Measurements from ENCODE around the gene UFM1. TPM values are rescaled to one million over a fixed set of nuclear protein-coding genes. Genes with fewer than 3 reads are reported as not detected.

The UFM1 gene
- total and polyA plus RNA-seq, 2 donors (not counting 1 experiment from before 2014, with no cell fraction given): 27.5 to 61.6 TPM

DNA sequence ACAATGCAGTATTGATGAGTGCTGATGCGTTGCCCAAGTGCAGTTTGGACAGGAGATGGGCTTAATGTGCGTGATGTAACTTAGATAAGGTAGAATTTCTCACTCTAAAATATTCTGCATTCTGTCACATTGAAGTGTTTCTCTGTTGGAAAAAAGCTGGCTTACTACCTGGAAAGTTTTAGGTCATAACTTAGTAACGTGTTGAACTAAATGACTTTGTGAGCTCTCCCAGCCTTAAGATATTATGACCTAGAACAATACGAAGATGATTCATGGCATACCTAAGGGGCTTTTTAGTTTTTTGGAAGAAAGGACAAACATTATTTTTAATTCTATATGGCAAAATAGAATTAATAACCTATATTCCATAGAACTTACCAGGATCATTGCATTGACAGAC, 9.0 kb downstream of the UFM1 start:
- H3K36me3 ChIP-seq (replicated peaks in 1 of 2; ENCODE audit: control extremely low read depth in 1 of 2, control insufficient read depth in 1 of 2, extremely low read depth in 1 of 2, insufficient read depth in 2 of 2, low read length in 1 of 2): peaks cover 3 to 21% of the 10 kb centered on the region in 2 experiments
- intact Hi-C loops (cut with micrococcal nuclease): no loop called here
- Mint-ChIP-seq H3K27me3 (no peaks in the 10 kb centered on the region), H3K4me1 (peaks cover 18% of the 10 kb centered on the region), H3K9me3 (ENCODE audit: insufficient read depth) (no peaks in the 10 kb centered on the region), H3K4me3 (no peak overlapping the region), H3K27ac (no peak overlapping the region)
- ChIA-PET CTCF (no interaction called here), POLR2A (no interaction called here)
- H3K9me3 ChIP-seq (ENCODE audit: control extremely low read depth in 1 of 3, control insufficient read depth in 2 of 3, insufficient read depth in 1 of 3, low read length in 2 of 3): no peaks in the 10 kb centered on the region
- H3K4me3 ChIP-seq (ENCODE audit: control extremely low read depth in 1 of 5, extremely low read depth in 1 of 5, insufficient read depth in 1 of 5, low read depth in 2 of 5, low read length in 4 of 5): no peak overlapping the region
- H3K27ac ChIP-seq (ENCODE audit: low read length in 2 of 2): no peak overlapping the region
- TF ChIP-seq, protein P1, sequence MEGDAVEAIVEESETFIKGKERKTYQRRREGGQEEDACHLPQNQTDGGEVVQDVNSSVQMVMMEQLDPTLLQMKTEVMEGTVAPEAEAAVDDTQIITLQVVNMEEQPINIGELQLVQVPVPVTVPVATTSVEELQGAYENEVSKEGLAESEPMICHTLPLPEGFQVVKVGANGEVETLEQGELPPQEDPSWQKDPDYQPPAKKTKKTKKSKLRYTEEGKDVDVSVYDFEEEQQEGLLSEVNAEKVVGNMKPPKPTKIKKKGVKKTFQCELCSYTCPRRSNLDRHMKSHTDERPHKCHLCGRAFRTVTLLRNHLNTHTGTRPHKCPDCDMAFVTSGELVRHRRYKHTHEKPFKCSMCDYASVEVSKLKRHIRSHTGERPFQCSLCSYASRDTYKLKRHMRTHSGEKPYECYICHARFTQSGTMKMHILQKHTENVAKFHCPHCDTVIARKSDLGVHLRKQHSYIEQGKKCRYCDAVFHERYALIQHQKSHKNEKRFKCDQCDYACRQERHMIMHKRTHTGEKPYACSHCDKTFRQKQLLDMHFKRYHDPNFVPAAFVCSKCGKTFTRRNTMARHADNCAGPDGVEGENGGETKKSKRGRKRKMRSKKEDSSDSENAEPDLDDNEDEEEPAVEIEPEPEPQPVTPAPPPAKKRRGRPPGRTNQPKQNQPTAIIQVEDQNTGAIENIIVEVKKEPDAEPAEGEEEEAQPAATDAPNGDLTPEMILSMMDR (IDR thresholded peaks at IDR 0.05): no peak
- TF ChIP-seq EZH2 (IDR thresholded peaks at IDR 0.05; ENCODE audit: borderline replicate concordance, insufficient read depth, low read depth, low read length, poor library complexity, severe bottlenecking): no peak
- H3K9ac ChIP-seq (ENCODE audit: low read length): no peak overlapping the region
- WGBS (ENCODE audit: insufficient coverage): no CpG with 5 or more reads among the region's 4 CpGs
- no peaks in the 10 kb centered on the region for H3K27me3 ChIP-seq (replicated peaks in 1 of 4; ENCODE audit: control extremely low read depth in 1 of 4, control insufficient read depth in 3 of 4, insufficient read depth in 4 of 4, low read length in 3 of 4)
- H2AFZ ChIP-seq (ENCODE audit: insufficient read depth, low read depth, low read length, poor library complexity, severe bottlenecking): no peak overlapping the region
- no peak overlapping the region for H3K4me2 ChIP-seq (replicated peaks; ENCODE audit: low read depth, low read length, poor library complexity, severe bottlenecking)
- DNase-seq: no peak
- peaks cover 6% of the 10 kb centered on the region for H4K20me1 ChIP-seq (ENCODE audit: control insufficient read depth, insufficient read depth, low read length, poor library complexity, severe bottlenecking)
- H3K79me2 ChIP-seq (ENCODE audit: control insufficient read depth, insufficient read depth, low read length): no peaks in the 10 kb centered on the region
- peaks cover 3 to 10% of the 10 kb centered on the region in 2 donors for H3K4me1 ChIP-seq (ENCODE audit: control insufficient read depth in 2 of 2, insufficient read depth in 2 of 2, low read length in 2 of 2)
- ATAC-seq (ENCODE audit: low read depth): no peak

DNA sequence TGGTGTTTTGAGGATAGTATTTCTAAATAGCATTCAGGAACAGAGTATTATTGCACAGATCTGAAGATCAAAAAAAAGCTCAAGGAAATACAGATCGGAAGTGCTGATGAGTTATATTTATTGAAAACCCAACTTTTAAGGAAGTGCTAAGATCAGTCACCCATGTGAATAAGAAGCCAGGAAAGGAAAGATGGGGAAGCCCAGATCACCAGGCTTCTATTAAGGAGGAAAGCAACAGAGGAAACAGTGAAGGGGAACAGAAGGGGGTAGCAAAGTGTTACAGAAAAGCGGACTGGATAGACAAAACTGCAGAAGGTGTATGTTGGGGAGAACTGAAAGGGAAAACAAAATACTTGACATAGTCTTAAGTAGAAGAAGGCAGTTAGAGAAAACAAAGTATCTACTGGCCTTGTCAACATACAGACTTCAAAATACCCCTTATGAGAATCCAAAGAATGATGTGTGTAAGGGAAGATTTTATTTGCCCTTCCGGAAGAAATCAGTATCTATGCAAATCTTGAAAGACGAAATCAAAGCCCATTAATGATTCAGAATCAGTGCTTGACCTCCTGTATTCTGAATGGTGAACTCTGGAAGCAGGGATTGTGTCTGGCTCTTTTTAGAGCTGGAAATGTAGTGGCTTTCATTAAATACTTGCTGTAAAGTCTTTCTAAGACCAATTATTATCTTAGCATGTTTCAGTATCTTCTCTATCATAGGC, 12.1 kb downstream of the UFM1 start:
- H3K4me3 Mint-ChIP-seq: no peak overlapping the region
- H3K4me1 ChIP-seq (ENCODE audit: control insufficient read depth in 2 of 2, insufficient read depth in 2 of 2, low read length in 2 of 2): peaks cover 3 to 10% of the 10 kb centered on the region in 2 donors

More for the DNA sequence above, 12.1 kb downstream of the UFM1 start:
- Histone ChIP-seq H2AFZ (ENCODE audit: insufficient read depth, low read depth, low read length, poor library complexity, severe bottlenecking) (no peak overlapping the region), H3K4me3 (ENCODE audit: control extremely low read depth in 1 of 5, extremely low read depth in 1 of 5, insufficient read depth in 1 of 5, low read depth in 2 of 5, low read length in 4 of 5) (no peak overlapping the region), H3K9ac (ENCODE audit: low read length) (no peak overlapping the region), H3K27me3 (replicated peaks in 1 of 4; ENCODE audit: control extremely low read depth in 1 of 4, control insufficient read depth in 3 of 4, insufficient read depth in 4 of 4, low read length in 3 of 4) (no peaks in the 10 kb centered on the region), H3K4me2 (replicated peaks; ENCODE audit: low read depth, low read length, poor library complexity, severe bottlenecking) (peak overlapping the region; percentile 13), H3K79me2 (ENCODE audit: control insufficient read depth, insufficient read depth, low read length) (no peaks in the 10 kb centered on the region), H4K20me1 (ENCODE audit: control insufficient read depth, insufficient read depth, low read length, poor library complexity, severe bottlenecking) (peaks cover 6% of the 10 kb centered on the region), H3K27ac (ENCODE audit: low read length in 2 of 2) (peak overlapping the region in 1 of 2 donors; percentile 68), H3K9me3 (ENCODE audit: control extremely low read depth in 1 of 3, control insufficient read depth in 2 of 3, insufficient read depth in 1 of 3, low read length in 2 of 3) (no peaks in the 10 kb centered on the region), H3K36me3 (replicated peaks in 1 of 2; ENCODE audit: control extremely low read depth in 1 of 2, control insufficient read depth in 1 of 2, extremely low read depth in 1 of 2, insufficient read depth in 2 of 2, low read length in 1 of 2) (peaks cover 2% of the 10 kb centered on the region in 2 experiments)
- WGBS (ENCODE audit: insufficient coverage): 92% methylated on average over 2 of the region's 4 CpGs
- ATAC-seq (ENCODE audit: low read depth) (peak; percentile 28), DNase-seq (peak; percentile 27)
- Mint-ChIP-seq H3K9me3 (ENCODE audit: insufficient read depth) (no peaks in the 10 kb centered on the region), H3K4me1 (peaks cover 20% of the 10 kb centered on the region), H3K27ac (peak overlapping the region; percentile 28), H3K27me3 (no peaks in the 10 kb centered on the region)
- CTCF ChIA-PET: no interaction called here
- intact Hi-C loops (cut with micrococcal nuclease): no loop called here
- POLR2A ChIA-PET: no interaction called here
- TF ChIP-seq EZH2 (IDR thresholded peaks at IDR 0.05; ENCODE audit: borderline replicate concordance, insufficient read depth, low read depth, low read length, poor library complexity, severe bottlenecking): no peak
- TF ChIP-seq, protein P1 (IDR thresholded peaks at IDR 0.05): no peak

Data from B cell (primary cell).